GM12878 (cell line): ENCODE measurements around the gene FOXP1. TPM values are rescaled to one million over a fixed set of nuclear protein-coding genes. Genes with fewer than 3 reads are reported as not detected.

Experiments
- ATAC-seq: fragments of 200-7000 bp; cut with Tn5 transposase; 3 replicates; pipeline ENCODE4 v1.9.1; 2020; ENCODE audit warnings: mild to moderate bottlenecking, moderate library complexity
- BruUV-seq: library from RNA; stranded (reverse); fragments of 400-500 nt; replicated peaks from 2 replicates; lab custom pipeline; 2021; lab: Mats Ljungman, UMichigan
- CTCF ChIA-PET: fragments of 300-600 bp; sonication (Branson Sonifier 250); formaldehyde crosslinking; extraction: SDS; loops from one replicate; lab custom pipeline; 2021; ENCODE audit warnings: inconsistent platforms; lab: Yijun Ruan, JAX
- POLR2A ChIA-PET: fragments of 350-600 bp; formaldehyde crosslinking; extraction: SDS; loops from one replicate; lab custom pipeline; 2021; ENCODE audit warnings: inconsistent platforms; lab: Charles Lee
- RAD21 ChIA-PET: fragments of 300-600 bp; sonication (Branson Sonifier 250); formaldehyde crosslinking; loops from one replicate; lab custom pipeline; 2023; ENCODE audit warnings: antibody characterized with exemption; ENCODE audit not compliant: unreplicated experiment; lab: Charles Lee
- SMC1A ChIA-PET: fragments of 300-600 bp; sonication (Branson Sonifier 250); formaldehyde crosslinking; loops from one replicate; lab custom pipeline; 2023; ENCODE audit not compliant: unreplicated experiment, uncharacterized antibody; lab: Charles Lee
- DNase-seq: peaks from one replicate; pipeline ENCODE4 v3.0.0-alpha.2; 2011; ENCODE audit warnings: low read depth, low spot score
- FAIRE-seq: peaks from 3 replicates; lab custom pipeline; 2011; peaks lifted over from hg19 to GRCh38; lab: Jason Lieb, UNC
- H2AFZ ChIP-seq: 2 replicates; pipeline ENCODE4 v1.6.0; 2011; ENCODE audit warnings: low read depth, low read length, control low read depth; ENCODE audit not compliant: control insufficient read depth
- H3K27ac ChIP-seq: 2 replicates; pipeline ENCODE4 v1.5.1; 2011; ENCODE audit warnings: control low read depth; ENCODE audit not compliant: control insufficient read depth, insufficient read depth
- H3K27me3 ChIP-seq, 2 experiments: replicated peaks in 1 of 2; 2 replicates each; pipeline versions ENCODE4 v1.6.0 to v1.6.1; 2011; ENCODE audit warnings: low read length in 1 of 2; ENCODE audit not compliant: control insufficient read depth in 2 of 2, insufficient read depth in 2 of 2
- H3K36me3 ChIP-seq, 2 experiments: 2 replicates each; pipeline ENCODE4 v1.5.1; 2011; ENCODE audit warnings: low read length in 1 of 2; ENCODE audit not compliant: control insufficient read depth in 2 of 2, insufficient read depth in 2 of 2
- H3K4me1 ChIP-seq: 2 replicates; pipeline ENCODE4 v1.6.1; 2011; ENCODE audit warnings: mild to moderate bottlenecking, low read length, moderate library complexity, mixed read lengths; ENCODE audit not compliant: control insufficient read depth, insufficient read depth
- H3K4me2 ChIP-seq: 2 replicates; pipeline ENCODE4 v1.6.0; 2011; ENCODE audit warnings: control low read depth; ENCODE audit not compliant: control insufficient read depth, insufficient read depth
- H3K4me3 ChIP-seq: fragments of 200-600 bp; sonication (generic); 2 replicates; pipeline ENCODE4 v1.5.1; 2016
- H3K79me2 ChIP-seq: 2 replicates; pipeline ENCODE4 v1.6.0; 2011; ENCODE audit warnings: low read length; ENCODE audit not compliant: control insufficient read depth, insufficient read depth
- H3K9ac ChIP-seq: 2 replicates; pipeline ENCODE4 v1.8.0; 2011; ENCODE audit warnings: low read length, control low read depth, mixed read lengths; ENCODE audit not compliant: control insufficient read depth, insufficient read depth
- H3K9me3 ChIP-seq: replicated peaks from 3 replicates; pipeline ENCODE4 v1.5.1; 2011; ENCODE audit warnings: mild to moderate bottlenecking, low read length; ENCODE audit not compliant: control insufficient read depth, insufficient read depth
- H4K20me1 ChIP-seq: 2 replicates; pipeline ENCODE4 v1.6.0; 2011; ENCODE audit not compliant: control insufficient read depth, insufficient read depth
- BCL11A ChIP-seq: IDR thresholded peaks from 2 replicates; pipeline ENCODE4 v1.6.1; 2011; ENCODE audit warnings: low read depth, low read length
- CREM ChIP-seq: IDR thresholded peaks from 2 replicates; pipeline ENCODE4 v1.6.1; 2014; ENCODE audit warnings: antibody characterized with exemption, low read depth
- EP300 ChIP-seq, 2 experiments: fragments of 150-350 bp in 1 of 2; IDR thresholded peaks; 2 replicates each; pipeline ENCODE4 v1.6.1; 2011 to 2012; ENCODE audit warnings: low read depth in 2 of 2, low read length in 2 of 2, borderline replicate concordance in 1 of 2, improper control_type of control experiment in 1 of 2, inconsistent platforms in 1 of 2; ENCODE audit not compliant: control insufficient read depth in 1 of 2
- FOXM1 ChIP-seq: IDR thresholded peaks from 2 replicates; pipeline ENCODE4 v1.6.1; 2012; ENCODE audit warnings: low read depth, mild to moderate bottlenecking, inconsistent platforms, low read length, moderate library complexity
- IKZF2 ChIP-seq, 2 experiments: fragments of 450-650 bp; IDR thresholded peaks; 2 replicates each; pipeline ENCODE4 v1.6.1; 2017; ENCODE audit warnings: mild to moderate bottlenecking in 2 of 2, moderate library complexity in 2 of 2
- MEF2A ChIP-seq: IDR thresholded peaks from 2 replicates; pipeline ENCODE4 v1.6.1; 2011; ENCODE audit warnings: low read depth, mild to moderate bottlenecking, low read length, moderate library complexity; ENCODE audit not compliant: insufficient read depth
- MYB ChIP-seq: fragments of 150-350 bp; IDR thresholded peaks from 2 replicates; pipeline ENCODE4 v1.6.1; 2014; ENCODE audit warnings: mild to moderate bottlenecking, low read depth, low read length, borderline replicate concordance
- NFIC ChIP-seq: IDR thresholded peaks from 2 replicates; pipeline ENCODE4 v1.6.1; 2012; ENCODE audit warnings: low read depth, mild to moderate bottlenecking, inconsistent platforms, low read length, moderate library complexity
- NFYB ChIP-seq: IDR thresholded peaks from 2 replicates; pipeline ENCODE4 v1.6.1; 2011; ENCODE audit warnings: low read depth, mild to moderate bottlenecking, low read length, improper control_type of control experiment, moderate library complexity; ENCODE audit not compliant: insufficient read depth
- RBBP5 ChIP-seq: fragments of 200-600 bp; sonication (generic); conservative IDR thresholded peaks from 2 replicates; pipeline ENCODE4 v1.6.1; 2016
- RELB ChIP-seq: fragments of 450-650 bp; IDR thresholded peaks from 2 replicates; pipeline ENCODE4 v1.6.1; 2017; ENCODE audit warnings: low read depth, mild to moderate bottlenecking, moderate library complexity
- RUNX3 ChIP-seq: IDR thresholded peaks from 2 replicates; pipeline ENCODE4 v1.6.1; 2012; ENCODE audit warnings: low read length, inconsistent platforms
- SREBF2 ChIP-seq: IDR thresholded peaks from 2 replicates; pipeline ENCODE4 v1.6.1; 2012; ENCODE audit warnings: mild to moderate bottlenecking, low read length
- ZBED1 ChIP-seq: IDR thresholded peaks from 2 replicates; pipeline ENCODE4 v1.6.1; 2016; ENCODE audit warnings: borderline replicate concordance
- ZNF384 ChIP-seq: IDR thresholded peaks from 2 replicates; pipeline ENCODE4 v1.6.1; 2012; ENCODE audit warnings: low read depth, mild to moderate bottlenecking, low read length, improper control_type of control experiment, borderline replicate concordance
- WGBS: methylation state at CpG from one replicate; pipeline ENCODE4 v1.1.6; 2016; ENCODE audit warnings: low lambda C conversion rate; ENCODE audit not compliant: insufficient replicate concordance, insufficient coverage; ENCODE audit errors: missing lambda C conversion rate; 5-methylcytosine and 5-hydroxymethylcytosine counted together
- in situ Hi-C: fragments of 300-500 bp; cut with MboI; formaldehyde crosslinking; loops from 9 replicates; pipeline ENCODE4 v1.14.3; 2018; ENCODE audit warnings: mixed read lengths
- intact Hi-C: fragments of 100-400 bp; cut with micrococcal nuclease; formaldehyde crosslinking; loops from one replicate; pipeline ENCODE4 v1.14.2; 2022; ENCODE audit not compliant: unreplicated experiment
- polyA plus RNA-seq, 11 experiments: library from polyadenylated mRNA; depleted of rRNA in 4 of 11; unstranded in 6 of 11; stranded (reverse) in 5 of 11; fragments of >200 nt; fragmentation: Nextera tagmentation in 4 of 11; fragmentation: Illumina TruSeq in 1 of 11; extraction: Ambion mirVana in 4 of 11; extraction: Trizol in 1 of 11; gene quantifications; 1 replicate in 1 of 11; 2 replicates in 10 of 11; pipeline versions ENCODE4 v1.2.1 to v1.2.3, GENCODE V29; 2011 to 2016; ENCODE audit warnings: inconsistent platforms in 2 of 11, missing spikeins in 2 of 11, low read depth in 1 of 11
- total RNA-seq, 4 experiments: library from RNA; depleted of rRNA in 3 of 4; stranded (reverse); fragments of >200 nt in 3 of 4; fragmentation: Illumina TruSeq in 1 of 4; extraction: Trizol in 1 of 4; gene quantifications; 2 replicates each; pipeline versions ENCODE4 v1.2.1 to v1.2.3, GENCODE V29; 2013 to 2021
- TF ChIP-seq, protein P1 (sequence below): fragments of 450-650 bp; IDR thresholded peaks from 2 replicates; pipeline ENCODE4 v1.6.1; 2017; ENCODE audit warnings: antibody characterized with exemption, mild to moderate bottlenecking, moderate library complexity

The FOXP1 gene
- total and polyA plus RNA-seq, 10 of the 15 experiments (the other 5 are each of a cell fraction or from before 2014, with no cell fraction given), result 0.05 to 1.6 (median 0.20) TPM; not detected in 1

DNA sequence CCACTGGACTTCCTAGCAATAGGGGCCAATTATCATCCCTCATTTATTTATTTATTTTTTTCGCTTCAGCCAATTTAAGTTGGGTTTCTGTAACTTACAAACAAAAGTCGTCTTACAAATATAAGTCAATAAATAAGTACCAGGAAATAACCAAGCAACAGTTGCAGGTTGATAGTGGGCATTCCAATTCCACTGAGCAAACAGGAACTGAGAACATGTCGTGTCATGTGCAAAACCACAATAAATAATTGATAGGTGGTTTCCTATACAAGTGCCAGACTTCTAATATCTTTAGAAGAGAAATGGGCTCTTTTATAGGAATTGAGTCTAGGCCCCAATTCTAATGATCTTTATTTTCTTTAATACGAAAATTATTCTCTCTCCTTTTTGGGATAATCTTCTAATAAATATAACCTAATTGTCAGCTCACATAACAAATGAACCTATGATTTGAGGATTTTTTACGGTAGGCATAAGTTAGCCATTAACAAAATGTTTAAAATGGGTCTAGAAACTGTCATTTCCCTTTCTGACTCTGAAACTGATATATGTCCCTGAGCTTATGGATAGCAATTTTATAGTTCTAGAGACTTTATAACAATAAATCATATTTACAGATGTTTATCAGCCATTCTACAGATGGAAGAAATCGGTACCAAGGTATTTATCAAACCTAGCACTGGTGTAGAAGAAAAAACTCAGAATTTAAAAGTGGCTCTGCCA, 571.8 kb downstream of the FOXP1 start (continued):
- TF ChIP-seq, protein P1, sequence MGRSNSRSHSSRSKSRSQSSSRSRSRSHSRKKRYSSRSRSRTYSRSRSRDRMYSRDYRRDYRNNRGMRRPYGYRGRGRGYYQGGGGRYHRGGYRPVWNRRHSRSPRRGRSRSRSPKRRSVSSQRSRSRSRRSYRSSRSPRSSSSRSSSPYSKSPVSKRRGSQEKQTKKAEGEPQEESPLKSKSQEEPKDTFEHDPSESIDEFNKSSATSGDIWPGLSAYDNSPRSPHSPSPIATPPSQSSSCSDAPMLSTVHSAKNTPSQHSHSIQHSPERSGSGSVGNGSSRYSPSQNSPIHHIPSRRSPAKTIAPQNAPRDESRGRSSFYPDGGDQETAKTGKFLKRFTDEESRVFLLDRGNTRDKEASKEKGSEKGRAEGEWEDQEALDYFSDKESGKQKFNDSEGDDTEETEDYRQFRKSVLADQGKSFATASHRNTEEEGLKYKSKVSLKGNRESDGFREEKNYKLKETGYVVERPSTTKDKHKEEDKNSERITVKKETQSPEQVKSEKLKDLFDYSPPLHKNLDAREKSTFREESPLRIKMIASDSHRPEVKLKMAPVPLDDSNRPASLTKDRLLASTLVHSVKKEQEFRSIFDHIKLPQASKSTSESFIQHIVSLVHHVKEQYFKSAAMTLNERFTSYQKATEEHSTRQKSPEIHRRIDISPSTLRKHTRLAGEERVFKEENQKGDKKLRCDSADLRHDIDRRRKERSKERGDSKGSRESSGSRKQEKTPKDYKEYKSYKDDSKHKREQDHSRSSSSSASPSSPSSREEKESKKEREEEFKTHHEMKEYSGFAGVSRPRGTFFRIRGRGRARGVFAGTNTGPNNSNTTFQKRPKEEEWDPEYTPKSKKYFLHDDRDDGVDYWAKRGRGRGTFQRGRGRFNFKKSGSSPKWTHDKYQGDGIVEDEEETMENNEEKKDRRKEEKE, result no peak
- TF ChIP-seq MYB (no peak), BCL11A (peak; percentile 78; the same call in 1 of the 2 replicates), ZBED1 (no peak)

DNA sequence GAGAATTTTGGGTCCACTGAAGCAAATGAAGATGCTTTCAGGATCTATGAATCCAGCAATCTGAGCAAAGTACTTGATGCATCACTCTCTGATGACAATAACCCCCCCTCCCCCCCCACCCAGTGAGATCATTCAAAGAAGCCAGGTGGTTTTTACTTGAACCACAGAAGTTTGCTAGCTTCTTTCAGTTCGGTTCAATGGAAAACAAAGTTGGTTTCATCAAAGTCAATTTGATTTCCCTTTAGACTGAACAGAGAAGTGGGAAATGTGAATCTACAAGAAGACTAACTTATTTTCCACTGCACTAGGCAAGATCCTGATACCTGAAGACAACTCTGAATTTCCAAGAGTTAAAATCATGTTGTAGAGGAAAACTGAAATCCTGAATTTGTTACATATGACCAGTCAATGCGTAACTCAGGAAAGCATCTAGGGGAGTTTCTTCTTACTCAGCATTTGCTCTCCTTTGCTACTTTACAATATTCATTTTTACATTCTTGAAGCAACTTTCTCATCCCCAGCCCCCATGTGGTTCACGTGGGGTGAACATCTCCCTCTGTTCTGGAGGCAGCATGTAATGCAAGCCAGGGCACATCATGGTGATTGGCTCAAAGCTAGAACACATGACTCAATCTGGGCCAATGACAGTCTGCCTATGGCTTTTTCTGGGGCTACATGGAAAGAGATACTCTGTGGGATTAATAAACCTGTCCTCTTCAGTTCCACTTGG, 572.6 kb downstream of the FOXP1 start:
- H4K20me1 ChIP-seq, result no peaks in the 10 kb centered on the region
- H3K27ac ChIP-seq, result no peak overlapping the region
- ChIA-PET RAD21 (no interaction called here), SMC1A (interaction anchor here (0.6 to 1.2 kb wide), 3 partner anchors 186 to 670 kb away, joined by 3 read pairs; no protein-coding TSS in a partner anchor), CTCF (interaction anchor here (1.1 kb wide), 1 partner anchor 670 kb away, joined by 3 read pairs; no protein-coding TSS in a partner anchor), POLR2A (no interaction called here)
- H2AFZ ChIP-seq, result no peak overlapping the region
- no peak overlapping the region for H3K4me3 ChIP-seq
- no peak overlapping the region for H3K9ac ChIP-seq
- in situ Hi-C loops, result no loop called here
- ATAC-seq, result peak; percentile 84
- H3K27me3 ChIP-seq, result no peaks in the 10 kb centered on the region
- intact Hi-C loops, result loop anchor here (1.0 to 5.0 kb wide), 3 partner anchors 76 to 381 kb away; no protein-coding TSS in a partner anchor
- H3K9me3 ChIP-seq, result no peaks in the 10 kb centered on the region
- 34% methylated on average over 3 of the region's 3 CpGs for WGBS
- peak; percentile 20 for DNase-seq
- H3K36me3 ChIP-seq, result no peaks in the 10 kb centered on the region
- H3K79me2 ChIP-seq, result no peaks in the 10 kb centered on the region
- no peak overlapping the region for H3K4me2 ChIP-seq
- H3K4me1 ChIP-seq, result peaks cover 3% of the 10 kb centered on the region; the same call in 1 of the 2 replicates
- FAIRE-seq, result peak; percentile 38
- BruUV-seq, result no TSS peak
- TF ChIP-seq RELB (no peak), RBBP5 (no peak), RUNX3 (peak; percentile 78), EP300 (IDR thresholded peaks at IDR 0.05; ENCODE audit: borderline replicate concordance in 1 of 2, control insufficient read depth in 1 of 2, low read depth in 2 of 2, low read length in 2 of 2) (0 out of 4 replicates have a peak, but pooled peaks have one; percentile 12 to 39), ZNF384 (no peak), SREBF2 (no peak), CREM (0 out of 2 replicates have a peak, but pooled peaks have one; percentile 8), IKZF2 (IDR thresholded peaks at IDR 0.05) (0 out of 4 replicates have a peak, but pooled peaks of 1 of the 2 experiments have one; percentile 11), NFIC (peak; percentile 53), NFYB (peak; percentile 87), BCL11A (peak; percentile 29; the same call in 1 of the 2 replicates), FOXM1 (peak; percentile 17; the same call in 1 of the 2 replicates), MEF2A (0 out of 2 replicates have a peak, but pooled peaks have one; percentile 17)
